GM19025 (cell line): Measurements from ENCODE around the gene KRT6B.
"Not testable (repeated sequence)": the region's sequence is repeated elsewhere in the genome, so short reads cannot be mapped to it uniquely, and the experiment has no call there.

Experiments
- ATAC-seq: cut with Tn5 transposase; IDR thresholded peaks from one replicate; pipeline ENCODE4 v1.9.1; 2021; ENCODE audit warnings: mild to moderate bottlenecking, low read depth, moderate library complexity; ENCODE audit not compliant: unreplicated experiment

The KRT6B gene

DNA sequence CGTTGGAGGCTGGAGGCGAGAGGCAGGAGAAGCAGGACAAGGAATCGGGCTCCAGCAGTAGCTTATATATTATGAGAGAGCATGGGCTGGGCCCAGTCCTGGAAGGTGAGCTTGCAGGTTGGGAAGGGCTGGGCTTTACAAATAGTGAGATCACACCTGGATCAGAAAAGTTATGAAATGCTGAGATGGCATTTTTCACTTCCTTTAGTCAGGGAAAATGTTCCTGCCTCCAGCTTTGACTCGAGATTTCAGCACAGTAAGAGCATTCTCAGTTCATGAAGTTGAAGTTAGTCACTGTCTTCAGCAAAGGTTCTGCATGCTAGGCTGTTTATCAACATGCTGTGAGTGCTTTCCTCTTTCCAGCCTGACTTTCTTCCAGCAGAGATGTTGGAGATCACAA is 21.8 kb upstream of the KRT6B start, which contains the start of gene KRT6C:
KRT6C (minus strand) TSS at position 38 of the 400 bp plus-strand sequence. CDS start 68 bp downstream, outside the sequence.
- ATAC-seq, result no peak

DNA sequence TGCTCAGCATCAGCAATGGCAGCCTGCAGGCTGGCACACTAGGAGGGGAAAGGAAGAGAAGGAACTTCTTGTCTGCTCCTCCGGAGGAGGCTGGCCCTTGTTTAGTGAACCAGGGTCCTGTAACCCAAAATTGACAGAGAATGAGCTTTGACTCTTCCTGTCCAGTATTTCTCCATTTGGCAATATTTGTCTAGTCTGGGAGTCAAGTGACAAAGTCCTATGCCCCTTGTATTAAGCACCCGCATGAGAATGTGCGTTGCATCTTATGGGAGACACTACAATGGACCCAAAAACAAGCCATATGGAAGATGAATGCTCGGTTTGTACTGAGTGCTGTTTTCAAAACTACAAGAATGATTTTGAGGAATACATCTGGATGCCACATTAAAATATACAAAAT is 17.9 kb upstream of the KRT6B start:
- ATAC-seq, result no peak

DNA sequence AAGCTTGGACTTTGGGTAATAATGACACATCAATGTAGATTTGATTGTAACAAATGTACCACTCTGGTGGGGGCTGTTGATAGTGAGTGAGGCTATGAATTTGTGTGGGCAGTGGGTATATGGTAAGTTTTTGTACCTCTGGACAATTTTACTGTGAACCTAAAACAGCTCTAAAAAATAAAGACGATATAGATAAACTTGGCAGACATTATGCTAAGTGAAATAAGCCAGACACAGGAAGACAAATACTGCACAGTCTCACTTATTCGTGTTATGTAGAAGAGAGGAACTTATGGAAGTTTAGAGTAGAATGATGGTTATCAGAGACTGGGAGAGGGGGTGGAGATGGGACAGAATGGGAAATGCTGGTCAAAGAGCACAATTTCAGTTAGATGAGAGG is 13.0 kb upstream of the KRT6B start:
- no peak for ATAC-seq

DNA sequence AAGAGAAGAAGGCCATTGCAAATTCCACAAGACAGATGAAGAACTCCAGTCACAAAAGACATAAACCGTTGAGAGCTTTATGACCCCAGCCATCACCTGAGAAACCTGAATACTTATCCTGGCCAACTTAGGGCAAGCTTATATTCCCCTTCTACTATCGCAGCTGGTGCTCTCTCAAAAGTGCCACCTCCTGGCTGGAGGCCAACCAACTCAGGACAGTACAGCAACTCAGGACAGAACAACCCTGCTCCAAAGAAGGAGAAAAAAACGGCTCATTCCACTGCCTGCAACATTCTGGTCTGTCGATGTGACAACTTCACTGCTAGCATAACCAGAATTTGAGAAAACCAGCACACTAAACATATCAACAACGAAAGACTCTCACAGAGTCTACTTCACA is 9.7 kb upstream of the KRT6B start:
- no peak for ATAC-seq

DNA sequence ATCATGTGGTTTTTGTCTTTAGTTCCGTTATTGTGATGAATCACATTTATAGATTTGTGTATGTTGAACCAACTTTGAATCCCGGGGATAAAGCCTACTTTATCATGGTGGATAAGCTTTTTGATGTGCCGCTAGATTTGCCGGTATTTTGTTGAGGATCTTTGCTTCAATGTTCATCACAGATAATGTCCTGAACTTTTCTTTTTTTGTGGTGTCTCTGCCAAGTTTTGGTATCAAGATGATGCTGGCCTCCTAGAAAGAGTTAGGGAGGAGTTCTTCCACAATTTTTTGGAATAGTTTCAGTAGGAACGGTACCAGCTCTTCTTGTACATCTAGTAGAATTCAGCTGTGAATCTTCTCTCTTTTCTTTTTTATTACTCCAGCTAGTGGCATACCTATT is 6.9 kb upstream of the KRT6B start:
- ATAC-seq, result no peak

DNA sequence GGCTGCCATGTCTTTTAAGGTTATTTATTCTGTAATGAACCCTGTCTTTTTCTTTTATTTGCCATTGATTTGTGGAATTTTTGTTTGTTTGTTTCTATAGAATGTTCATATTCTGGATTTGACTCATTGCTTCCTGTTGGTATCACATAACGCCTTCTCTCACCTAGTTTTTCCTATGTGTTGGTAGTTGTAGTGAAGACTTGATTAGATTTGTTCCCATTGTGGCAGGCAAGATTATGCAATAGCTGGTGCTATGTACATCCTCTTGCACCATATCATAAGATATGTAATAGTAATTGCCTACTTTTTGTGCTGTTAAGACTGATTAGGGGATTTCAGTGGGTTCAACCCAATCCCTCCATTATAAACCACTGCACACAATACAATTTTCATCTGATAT is 3.9 kb upstream of the KRT6B start:
- no peak for ATAC-seq

DNA sequence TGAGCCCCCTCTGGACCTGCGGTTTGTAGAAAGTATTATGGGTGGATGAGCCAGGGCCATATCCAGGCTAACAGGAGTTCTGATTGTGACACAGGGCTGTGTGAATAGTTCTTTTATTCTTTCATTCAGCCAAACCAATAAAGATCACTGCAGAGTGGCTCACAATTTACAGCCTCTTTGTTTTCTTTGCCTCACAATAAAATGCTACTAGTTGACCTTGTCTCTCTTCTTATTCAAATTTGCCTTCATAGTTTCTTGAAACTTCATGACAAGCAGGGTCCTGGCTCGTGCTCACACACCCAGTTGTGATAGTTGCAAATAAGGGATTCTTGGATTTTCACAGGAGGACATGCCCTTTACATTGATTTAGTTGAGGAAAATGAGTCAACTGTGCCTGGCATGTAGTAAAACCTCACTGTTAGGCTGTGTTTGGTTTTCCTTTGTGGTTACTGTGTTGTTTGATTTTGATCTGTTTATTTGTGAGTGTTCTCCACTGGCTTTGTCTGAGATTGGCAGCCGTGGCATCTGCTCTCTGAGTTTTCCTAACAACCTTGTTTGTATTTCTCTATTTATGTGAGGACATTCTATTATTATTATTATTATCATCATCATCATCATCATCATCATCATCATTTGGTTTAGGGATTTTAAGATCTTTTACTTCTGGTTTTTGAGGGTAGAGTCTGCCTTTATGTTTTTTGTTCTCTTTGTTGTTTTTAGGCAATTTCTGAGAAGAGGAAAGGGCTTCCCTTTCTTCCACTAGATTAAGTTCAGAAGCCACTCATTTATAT is 2.7 kb upstream of the KRT6B start:
- no peak for ATAC-seq

DNA sequence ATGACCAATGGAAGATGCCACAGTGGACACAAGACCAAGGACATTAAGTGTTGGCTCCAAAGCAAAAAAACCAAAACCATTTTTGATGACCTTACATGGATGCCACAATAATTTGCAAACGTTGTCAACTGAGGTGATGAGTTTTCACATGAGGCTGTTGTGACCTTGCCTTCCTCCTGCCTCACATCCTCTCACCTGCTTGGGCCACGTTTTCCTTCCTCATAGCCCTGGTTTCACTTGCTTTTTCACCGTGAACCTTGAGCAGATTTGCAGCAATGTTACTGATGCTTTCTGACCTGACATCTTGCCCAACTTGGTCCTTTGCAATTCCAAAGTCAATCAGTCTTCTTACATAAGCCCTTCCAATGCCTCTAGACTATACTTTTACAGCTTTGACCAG is 3.7 kb downstream of the KRT6B start:
- ATAC-seq, result no peak

DNA sequence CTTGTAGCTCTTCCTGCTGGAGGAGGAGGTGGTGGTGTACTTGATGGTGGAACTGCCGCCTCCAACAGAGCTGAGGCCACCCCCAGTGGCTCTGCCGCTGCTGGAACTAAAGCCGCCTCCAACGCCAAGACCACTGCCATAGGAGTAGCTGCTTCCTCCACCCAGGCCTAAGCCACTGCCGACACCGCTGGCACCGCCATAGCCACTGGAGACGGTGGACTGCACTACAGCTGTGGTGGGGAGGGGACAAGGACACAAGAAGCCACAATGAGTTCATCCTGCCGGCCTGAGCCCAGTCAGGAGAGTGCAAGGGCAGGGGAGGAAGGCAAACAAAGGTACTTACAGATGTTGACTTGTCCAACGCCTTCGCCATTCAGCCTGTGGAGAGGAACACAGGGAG is 4.8 kb downstream of the KRT6B start:
- ATAC-seq, result not testable (repeated sequence)

DNA sequence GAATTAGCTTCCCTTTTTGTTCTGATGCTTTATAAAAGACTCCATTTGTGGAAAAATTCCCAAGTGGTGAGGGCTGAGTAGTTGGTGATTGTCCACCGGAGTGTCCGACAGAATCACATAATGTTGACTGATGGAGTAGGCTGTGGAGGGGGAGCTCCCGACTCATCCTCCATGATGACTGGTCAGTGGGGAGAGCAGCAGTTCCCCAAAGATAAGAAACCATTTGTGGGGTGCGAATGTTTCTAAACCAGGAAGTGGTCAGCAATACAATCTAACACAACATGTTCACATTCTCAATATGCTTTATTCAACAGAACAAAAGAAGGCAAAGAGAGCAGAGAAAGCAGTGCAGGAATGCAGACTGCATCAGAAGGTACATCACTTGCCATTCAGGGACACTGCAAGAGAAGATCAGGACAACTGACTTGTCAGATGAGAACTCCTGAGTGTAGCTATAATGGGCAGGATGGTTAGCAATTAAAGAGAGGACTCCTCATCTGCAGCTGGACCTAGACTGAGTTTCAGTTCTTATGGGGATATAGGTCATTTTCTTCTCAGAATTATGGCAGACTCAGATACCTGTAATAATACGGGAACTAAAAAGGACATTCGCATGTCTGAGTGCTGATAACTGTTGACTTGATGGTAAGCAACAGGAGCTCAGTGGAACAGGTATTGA is 5.4 kb downstream of the KRT6B start:
- ATAC-seq, result no peak

DNA sequence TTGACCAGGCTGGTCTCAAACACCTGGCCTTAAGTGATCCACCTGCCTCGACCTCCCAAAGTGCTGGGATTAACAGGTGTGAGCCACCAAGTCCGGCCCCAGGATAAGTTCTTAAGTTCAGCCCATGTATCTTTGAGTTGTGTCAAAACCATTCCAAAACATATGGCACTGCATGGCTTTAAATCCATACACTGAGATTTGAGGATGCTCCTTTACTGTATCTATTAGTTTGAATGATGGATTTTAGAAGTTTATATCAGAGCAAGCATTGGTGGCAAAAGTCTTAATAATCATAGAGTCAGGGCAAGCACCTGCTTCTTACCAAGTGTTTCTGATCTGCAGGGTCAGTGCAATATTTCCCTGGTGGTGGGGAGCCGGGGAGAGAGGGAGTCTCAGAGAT is 6.1 kb downstream of the KRT6B start:
- ATAC-seq, result no peak

DNA sequence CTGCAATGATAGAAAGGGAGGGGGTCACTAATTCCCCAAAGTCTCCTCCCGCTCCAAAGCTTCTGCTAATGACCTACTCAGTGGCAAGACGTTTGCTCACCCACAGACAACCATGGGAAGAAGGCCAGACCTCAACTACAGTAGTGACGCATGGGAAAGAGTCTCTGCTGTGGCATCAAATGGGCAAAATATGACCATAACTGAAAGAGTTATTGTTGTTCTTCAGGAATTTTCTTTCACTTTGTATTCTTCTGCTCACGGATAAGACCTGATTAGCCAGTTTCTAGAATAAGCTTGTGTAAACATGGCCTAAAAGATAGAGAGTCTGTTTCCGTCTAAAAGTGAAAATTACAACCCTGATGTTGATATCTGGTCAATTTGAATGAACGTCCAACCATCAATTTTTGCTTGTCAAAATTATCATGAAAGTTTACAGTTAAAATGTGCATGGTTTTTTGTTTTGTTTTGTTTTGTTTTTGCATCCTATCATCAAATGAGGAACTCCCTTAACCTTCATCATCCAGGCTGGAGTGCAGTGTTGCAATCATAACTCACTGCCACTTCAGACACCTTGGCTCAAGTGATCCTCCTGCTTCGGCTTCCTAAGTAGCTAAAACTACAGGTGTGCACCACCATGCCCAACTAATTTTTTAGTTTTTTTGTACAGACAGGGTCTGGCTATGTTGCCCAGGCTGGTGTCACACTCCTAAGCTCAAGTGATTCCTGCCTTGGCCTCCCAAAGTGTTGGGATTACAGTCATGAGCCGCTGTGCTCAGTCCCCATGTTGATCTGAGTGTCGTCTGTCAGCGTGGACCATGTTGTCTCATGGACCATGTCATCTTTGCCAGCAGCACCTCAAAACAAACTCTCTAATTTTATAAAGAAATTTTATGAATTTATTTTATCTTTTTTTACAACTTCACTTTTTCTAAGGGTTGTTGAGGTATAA is 7.0 kb downstream of the KRT6B start:
- no peak for ATAC-seq

DNA sequence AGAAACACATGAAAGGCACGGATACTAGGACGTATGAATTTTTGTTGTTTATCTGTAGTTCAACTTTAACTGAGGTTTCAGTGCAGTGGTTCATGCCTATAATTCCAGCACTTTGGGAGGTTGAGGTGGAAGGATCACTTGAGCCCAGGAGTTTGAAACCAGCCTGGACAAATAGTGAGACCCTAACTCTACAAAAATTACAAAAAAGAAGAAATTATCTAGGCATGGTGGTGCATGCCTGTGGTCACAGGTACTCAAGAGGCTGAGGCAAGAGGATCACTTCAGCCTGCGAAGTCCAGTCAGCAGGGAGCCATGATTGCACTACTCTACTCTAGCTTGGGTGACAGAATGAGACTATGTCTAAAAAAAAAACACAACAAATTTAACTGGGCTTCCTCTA is 8.0 kb downstream of the KRT6B start:
- no peak for ATAC-seq

DNA sequence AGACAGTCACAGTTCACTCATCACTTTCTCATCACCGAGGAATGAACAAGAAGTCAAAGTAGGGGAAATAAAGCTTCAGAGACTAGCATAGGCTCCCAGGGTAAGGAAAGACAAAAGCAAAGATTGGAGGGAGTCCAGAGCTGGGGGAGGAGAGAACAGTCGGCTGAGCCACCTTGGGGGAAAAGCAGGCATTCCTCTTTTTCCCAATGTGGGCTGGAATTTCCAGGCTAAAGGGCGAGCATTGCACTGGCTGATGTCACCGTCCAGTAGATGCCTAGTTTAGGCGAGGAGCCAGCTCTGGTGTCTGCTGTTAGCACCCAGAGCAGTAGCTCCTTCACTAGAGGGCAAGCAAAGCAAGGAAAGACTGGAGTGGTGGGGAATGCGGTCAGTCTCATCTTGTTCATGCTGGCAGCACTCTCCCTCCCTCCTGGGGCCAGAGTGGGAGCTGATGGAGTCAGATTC is 9.3 kb downstream of the KRT6B start:
- no peak for ATAC-seq

DNA sequence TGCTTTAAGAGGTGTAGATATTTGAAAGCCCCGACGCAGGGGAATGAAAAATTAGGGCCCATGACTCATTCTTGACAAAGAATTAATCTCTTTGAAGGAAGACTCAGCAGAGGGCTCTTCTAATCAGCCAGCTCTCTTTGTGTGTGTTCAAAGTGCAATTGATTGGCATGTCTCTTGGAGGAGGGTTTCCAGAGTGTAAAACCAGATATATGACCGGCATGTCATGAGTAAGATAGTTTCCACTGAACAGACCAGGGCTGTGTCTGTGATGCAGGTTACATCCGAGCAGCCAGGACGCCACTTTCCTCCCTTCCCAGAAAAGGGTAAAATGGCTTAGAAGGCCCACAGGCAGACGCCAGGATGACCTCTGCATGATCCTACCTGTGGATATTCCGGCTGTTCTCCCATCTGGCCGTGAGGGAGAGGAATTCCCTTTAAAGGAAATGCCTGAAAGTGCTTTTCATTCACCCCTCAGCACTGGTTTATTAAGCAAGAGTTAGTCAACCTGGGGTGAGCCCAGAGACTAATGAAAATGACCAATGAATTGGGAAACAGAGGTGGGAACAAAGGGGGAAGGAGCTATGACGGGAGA is 10.5 kb downstream of the KRT6B start:
- no peak for ATAC-seq

DNA sequence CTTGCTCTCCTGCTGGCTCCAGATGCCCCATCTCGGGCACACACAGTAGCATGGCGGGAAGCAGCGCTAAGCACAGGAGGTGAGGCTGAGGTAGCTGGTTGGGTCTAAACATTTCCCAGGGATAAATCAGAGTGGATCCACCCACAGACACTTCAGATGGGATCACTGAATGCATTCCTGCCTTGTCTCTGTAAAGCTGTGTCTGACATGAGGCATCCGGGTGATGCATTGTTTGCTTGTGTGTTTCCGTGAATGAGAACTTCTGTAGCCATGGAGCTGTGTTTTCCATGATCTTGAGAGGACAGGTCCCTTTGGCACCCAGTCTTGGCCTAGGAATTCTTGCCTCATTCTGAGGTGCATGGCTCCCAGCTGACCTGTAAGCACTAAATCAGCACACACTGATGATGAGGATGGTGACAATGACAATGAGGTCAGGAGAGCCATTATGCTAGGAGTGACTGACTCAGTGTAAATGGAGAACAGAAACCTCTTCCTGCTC is 11.1 kb downstream of the KRT6B start:
- ATAC-seq, result no peak

DNA sequence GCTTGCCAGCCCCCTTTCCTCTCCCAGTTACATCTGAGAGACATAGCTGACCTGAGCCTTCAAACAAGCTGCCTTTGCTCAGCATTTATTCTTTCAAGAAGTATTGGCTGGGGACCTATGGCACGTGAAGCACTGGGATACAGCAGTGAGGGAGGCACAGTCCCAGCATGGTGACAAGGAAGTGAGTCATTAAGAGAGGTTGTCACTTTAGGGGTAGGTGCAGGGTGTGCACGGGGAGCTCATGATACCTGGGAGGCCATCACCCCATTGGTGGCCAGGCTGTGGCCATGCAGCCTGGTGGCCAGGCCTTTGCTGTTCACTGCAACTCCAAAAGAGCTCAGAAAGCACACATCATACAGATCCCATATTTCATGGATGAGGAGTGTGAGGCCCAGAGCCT is 12.1 kb downstream of the KRT6B start:
- no peak for ATAC-seq

DNA sequence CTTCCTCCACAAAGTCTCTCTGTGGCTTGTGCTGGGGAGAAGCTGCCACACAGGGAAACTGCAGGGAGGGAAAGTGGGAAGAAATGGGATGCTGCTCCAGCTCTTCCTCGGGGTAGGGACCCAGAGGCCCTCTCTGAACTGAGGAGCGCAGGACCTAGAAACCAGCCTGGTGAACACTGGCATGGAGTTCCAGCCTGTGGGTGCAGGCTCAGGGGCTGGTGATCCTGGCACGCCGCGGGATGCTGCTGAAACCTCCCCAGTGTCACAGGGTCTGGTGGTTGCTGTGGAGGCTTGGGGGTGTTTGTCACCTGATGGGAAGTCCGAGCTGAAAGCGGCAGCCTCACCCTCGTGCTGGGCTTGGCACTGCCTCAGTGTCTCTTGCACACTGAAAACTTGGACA is 12.5 kb downstream of the KRT6B start:
- no peak for ATAC-seq

DNA sequence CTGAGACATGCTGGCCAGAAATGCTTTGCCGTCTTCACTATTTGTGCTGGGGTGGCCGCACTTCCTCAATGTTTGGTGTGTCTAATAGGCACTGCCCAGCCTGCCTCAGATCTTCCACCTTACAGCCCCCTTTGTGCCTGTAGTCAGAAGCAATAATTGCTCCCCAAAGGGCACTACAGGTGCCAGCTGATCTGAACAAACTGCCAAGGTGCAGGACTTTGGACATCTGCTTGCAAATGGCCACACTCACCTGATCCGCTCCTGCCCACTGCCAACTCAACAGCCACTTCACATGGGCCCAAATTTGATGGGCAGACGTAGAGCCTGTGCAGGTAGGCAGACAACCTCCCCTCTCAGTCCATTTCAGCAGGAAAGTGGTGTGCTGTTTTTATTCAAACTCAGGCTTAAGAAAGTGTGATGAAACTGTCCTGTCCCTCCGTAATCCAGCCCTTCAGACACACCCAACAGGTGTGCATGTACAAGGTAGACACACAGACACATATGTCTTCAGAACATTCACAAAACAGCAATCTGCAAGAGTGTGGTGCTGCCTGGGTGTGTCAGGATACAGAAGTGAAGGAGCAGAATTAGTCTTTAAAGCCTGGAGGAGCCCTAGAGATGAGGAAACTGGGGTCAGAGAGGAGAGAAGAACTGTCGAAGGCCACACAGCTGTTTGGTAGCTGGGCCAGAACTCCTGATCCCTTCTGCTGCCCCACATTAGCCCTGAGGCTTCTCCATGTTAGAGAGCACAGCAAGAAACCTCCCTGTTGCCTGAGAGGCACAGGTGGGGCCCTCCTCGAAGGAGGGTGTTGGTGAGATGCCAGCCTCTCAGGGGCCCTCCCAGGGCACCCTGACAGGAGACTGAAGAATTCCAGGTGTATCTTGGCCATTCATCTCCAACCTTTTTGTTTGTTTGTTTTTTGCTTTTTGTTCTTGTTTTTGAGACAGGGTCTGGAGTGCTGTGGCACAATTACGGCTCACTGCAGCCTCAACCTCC is 13.3 kb downstream of the KRT6B start:
- no peak for ATAC-seq
